Keratinocyte (primary cell): ENCODE data around the gene SPACA1.

Experiments
- EZH2 ChIP-seq: IDR thresholded peaks from one replicate; pipeline ENCODE4 v1.6.1; 2012; ENCODE audit warnings: inconsistent platforms, mild to moderate bottlenecking, low read length, moderate library complexity
- TF ChIP-seq, protein P1 (sequence below), 3 experiments: IDR thresholded peaks in 1 of 3; conservative IDR thresholded peaks in 1 of 3; optimal IDR thresholded peaks in 1 of 3; 2 replicates in 2 of 3; 3 replicates in 1 of 3; pipeline versions ENCODE3 to v1.5.1; 2011; ENCODE audit warnings: low read length in 3 of 3, mild to moderate bottlenecking in 3 of 3, moderate library complexity in 2 of 3, control low read depth in 1 of 3, inconsistent platforms in 1 of 3; ENCODE audit not compliant: insufficient read depth in 2 of 3; ENCODE audit errors: extremely low read depth in 1 of 3

DNA sequence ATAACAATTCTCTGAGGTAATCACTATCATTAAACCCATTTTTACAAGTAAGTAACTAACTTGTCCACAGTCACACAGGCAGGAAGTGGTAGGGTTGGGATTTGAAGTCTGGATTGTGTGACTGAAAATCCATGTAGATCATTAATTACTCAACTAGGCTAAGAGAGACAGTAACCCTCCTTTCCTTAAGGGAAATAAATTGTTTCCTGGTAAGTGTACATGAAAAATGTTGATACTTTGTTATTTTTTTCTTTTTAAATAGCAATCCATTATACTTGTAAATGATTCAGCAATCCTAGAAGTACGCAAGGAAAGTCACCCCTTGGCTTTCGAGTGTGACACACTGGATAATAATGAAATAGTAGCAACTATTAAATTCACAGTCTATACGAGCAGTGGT lies 11.6 kb downstream of the SPACA1 start:
- TF ChIP-seq, protein P1, sequence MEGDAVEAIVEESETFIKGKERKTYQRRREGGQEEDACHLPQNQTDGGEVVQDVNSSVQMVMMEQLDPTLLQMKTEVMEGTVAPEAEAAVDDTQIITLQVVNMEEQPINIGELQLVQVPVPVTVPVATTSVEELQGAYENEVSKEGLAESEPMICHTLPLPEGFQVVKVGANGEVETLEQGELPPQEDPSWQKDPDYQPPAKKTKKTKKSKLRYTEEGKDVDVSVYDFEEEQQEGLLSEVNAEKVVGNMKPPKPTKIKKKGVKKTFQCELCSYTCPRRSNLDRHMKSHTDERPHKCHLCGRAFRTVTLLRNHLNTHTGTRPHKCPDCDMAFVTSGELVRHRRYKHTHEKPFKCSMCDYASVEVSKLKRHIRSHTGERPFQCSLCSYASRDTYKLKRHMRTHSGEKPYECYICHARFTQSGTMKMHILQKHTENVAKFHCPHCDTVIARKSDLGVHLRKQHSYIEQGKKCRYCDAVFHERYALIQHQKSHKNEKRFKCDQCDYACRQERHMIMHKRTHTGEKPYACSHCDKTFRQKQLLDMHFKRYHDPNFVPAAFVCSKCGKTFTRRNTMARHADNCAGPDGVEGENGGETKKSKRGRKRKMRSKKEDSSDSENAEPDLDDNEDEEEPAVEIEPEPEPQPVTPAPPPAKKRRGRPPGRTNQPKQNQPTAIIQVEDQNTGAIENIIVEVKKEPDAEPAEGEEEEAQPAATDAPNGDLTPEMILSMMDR (optimal IDR thresholded peaks at IDR 0.05 in 1 of 3, IDR thresholded peaks at IDR 0.05 in 1 of 3, conservative IDR thresholded peaks at IDR 0.05 in 1 of 3; ENCODE audit: extremely low read depth in 1 of 3, insufficient read depth in 2 of 3, low read length in 3 of 3) = no peak
- no peak for TF ChIP-seq EZH2
